GM08714 (cell line): ENCODE data around the gene CD300E.

ENCODE experiments used
- H3K4me3 ChIP-seq: fragments of 200-500 bp; sonication (Bioruptor generic); 2 replicates; pipeline ENCODE4 v1.5.1; 2014; ENCODE audit warnings: mild to moderate bottlenecking, low read length, inconsistent platforms
- ZNF274 ChIP-seq: IDR thresholded peaks from 2 replicates; pipeline ENCODE4 v1.6.1; 2012; ENCODE audit warnings: mild to moderate bottlenecking, low read depth, low read length

CD300E gene

GRCh38 chr17:74619077-74619673 is 4.4 kb downstream of the CD300E start:
- no peak overlapping the region for H3K4me3 ChIP-seq
- TF ChIP-seq ZNF274 = no peak

GRCh38 chr17:74618451-74618850 is 5.1 kb downstream of the CD300E start:
- TF ChIP-seq ZNF274 = no peak
- no peak overlapping the region for H3K4me3 ChIP-seq

- H3K4me3 ChIP-seq = no peak overlapping the region
- no peak for TF ChIP-seq ZNF274
Observed at GRCh38 chr17:74616696-74617095, 6.8 kb downstream of the CD300E start.

- TF ChIP-seq ZNF274 = no peak
Observed at GRCh38 chr17:74612046-74612445, 11.5 kb downstream of the CD300E start.

GRCh38 chr17:74610108-74610507 is 13.4 kb downstream of the CD300E start:
- TF ChIP-seq ZNF274 = no peak
- no peak overlapping the region for H3K4me3 ChIP-seq

More at GRCh38 chr17:74612046-74612445, 11.5 kb downstream of the CD300E start:
- no peak overlapping the region for H3K4me3 ChIP-seq

GRCh38 chr17:74608511-74608910 is 15.0 kb downstream of the CD300E start:
- no peak for TF ChIP-seq ZNF274
- H3K4me3 ChIP-seq = no peak overlapping the region

GRCh38 chr17:74607221-74607620 is 16.3 kb downstream of the CD300E start:
- no peak overlapping the region for H3K4me3 ChIP-seq
- TF ChIP-seq ZNF274 = no peak

- TF ChIP-seq ZNF274 = no peak
- H3K4me3 ChIP-seq = no peak overlapping the region
Observed at GRCh38 chr17:74606050-74606449, 17.5 kb downstream of the CD300E start.

GRCh38 chr17:74605361-74605760 is 18.2 kb downstream of the CD300E start:
- no peak for TF ChIP-seq ZNF274
- H3K4me3 ChIP-seq = no peak overlapping the region

- TF ChIP-seq ZNF274 = no peak
- no peak overlapping the region for H3K4me3 ChIP-seq
Observed at GRCh38 chr17:74604761-74605160, 18.8 kb downstream of the CD300E start.

GRCh38 chr17:74604200-74604599 is 19.3 kb downstream of the CD300E start:
- no peak for TF ChIP-seq ZNF274
- no peak overlapping the region for H3K4me3 ChIP-seq

- no peak overlapping the region for H3K4me3 ChIP-seq
- TF ChIP-seq ZNF274 = no peak
Observed at GRCh38 chr17:74603746-74604145, 19.8 kb downstream of the CD300E start.

- no peak overlapping the region for H3K4me3 ChIP-seq
- no peak for TF ChIP-seq ZNF274
Observed at GRCh38 chr17:74603037-74603635, 20.4 kb downstream of the CD300E start.

GRCh38 chr17:74601944-74602572 is 21.5 kb downstream of the CD300E start:
- TF ChIP-seq ZNF274 = no peak
- no peak overlapping the region for H3K4me3 ChIP-seq

GRCh38 chr17:74599448-74599939 is 24.0 kb downstream of the CD300E start:
- no peak for TF ChIP-seq ZNF274
- H3K4me3 ChIP-seq = no peak overlapping the region

- no peak for TF ChIP-seq ZNF274
- no peak overlapping the region for H3K4me3 ChIP-seq
Observed at GRCh38 chr17:74599023-74599399, 24.5 kb downstream of the CD300E start.
